ENCODE results near the gene SERPINE2. TPM values are rescaled to one million over a fixed set of nuclear protein-coding genes. Genes with fewer than 3 reads are reported as not detected.
"Not testable (repeated sequence)": the region's sequence is repeated elsewhere in the genome, so short reads cannot be mapped to it uniquely, and the experiment has no call there.

Gene SERPINE2
- polyA plus RNA-seq, 2 donors, result 16.6 to 19.6 TPM

DNA sequence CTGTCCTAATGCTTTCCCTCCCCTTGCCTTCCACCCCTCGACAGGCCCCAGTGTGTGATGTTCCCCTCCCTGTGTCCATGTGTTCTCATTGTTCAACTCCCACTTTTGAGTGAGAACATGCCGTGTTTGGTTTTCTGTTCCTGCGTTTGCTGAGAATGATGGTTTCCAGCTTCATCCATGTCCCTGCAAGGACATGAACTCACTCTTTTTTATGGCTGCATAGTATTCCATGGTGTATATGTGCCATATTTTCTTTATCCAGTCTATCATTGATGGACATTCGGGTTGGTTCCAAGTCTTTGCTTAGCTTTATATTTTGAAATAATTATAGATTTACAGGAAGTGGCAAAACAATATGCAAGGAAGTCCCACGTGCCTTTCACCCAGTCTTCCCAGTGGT is 38.4 kb downstream of the SERPINE2 start:
- WGBS, 2 donors, result 93 to 94% methylated on average over 5 of the region's 5 CpGs
- H3K4me3 ChIP-seq (ENCODE audit: low read depth in 1 of 2, low read length in 2 of 2); H3K4me1 ChIP-seq (ENCODE audit: control insufficient read depth in 2 of 2, insufficient read depth in 2 of 2, low read length in 1 of 2); H3K27ac ChIP-seq (ENCODE audit: low read depth in 2 of 2, low read length in 1 of 2); H3K27me3 ChIP-seq (ENCODE audit: control insufficient read depth in 1 of 2, insufficient read depth in 2 of 2, low read length in 2 of 2); H3K36me3 ChIP-seq (ENCODE audit: control insufficient read depth in 2 of 2, insufficient read depth in 2 of 2, low read length in 1 of 2); H3K9me3 ChIP-seq (ENCODE audit: control insufficient read depth in 2 of 2, insufficient read depth in 1 of 2, low read depth in 1 of 2, low read length in 1 of 2): not testable (repeated sequence)

DNA sequence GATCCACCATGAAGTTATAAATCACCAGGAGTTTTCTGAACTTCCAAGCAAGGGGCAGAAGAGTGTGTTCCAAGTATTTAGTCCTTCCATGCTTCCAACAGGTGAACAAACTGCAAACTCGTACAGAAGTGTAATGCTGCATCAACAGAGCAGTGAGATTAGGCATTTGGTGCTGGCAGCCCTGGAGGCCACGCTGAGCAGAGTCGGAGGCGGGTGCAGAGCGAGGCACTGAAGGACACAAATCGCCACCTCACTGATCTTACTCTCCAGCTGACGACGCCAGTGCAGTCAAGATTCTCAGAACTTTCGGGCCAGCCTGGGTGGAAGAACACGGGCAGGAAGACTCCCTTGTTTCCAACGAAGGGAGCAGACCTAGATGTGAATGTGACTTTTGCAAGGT is 39.2 kb downstream of the SERPINE2 start:
- whole genome bisulfite sequencing, 2 donors, result 78 to 80% methylated on average over 11 of the region's 11 CpGs
- H3K27ac ChIP-seq (ENCODE audit: low read depth in 2 of 2, low read length in 1 of 2), result no peak overlapping the region
- H3K9me3 ChIP-seq (ENCODE audit: control insufficient read depth in 2 of 2, insufficient read depth in 1 of 2, low read depth in 1 of 2, low read length in 1 of 2), result no peaks in the 10 kb centered on the region
- H3K4me3 ChIP-seq (ENCODE audit: low read depth in 1 of 2, low read length in 2 of 2), result no peak overlapping the region
- H3K27me3 ChIP-seq (ENCODE audit: control insufficient read depth in 1 of 2, insufficient read depth in 2 of 2, low read length in 2 of 2), result no peaks in the 10 kb centered on the region
- H3K36me3 ChIP-seq (ENCODE audit: control insufficient read depth in 2 of 2, insufficient read depth in 2 of 2, low read length in 1 of 2), result peaks cover 0 to 3% of the 10 kb centered on the region in 2 donors
- H3K4me1 ChIP-seq (ENCODE audit: control insufficient read depth in 2 of 2, insufficient read depth in 2 of 2, low read length in 1 of 2), result no peaks in the 10 kb centered on the region

DNA sequence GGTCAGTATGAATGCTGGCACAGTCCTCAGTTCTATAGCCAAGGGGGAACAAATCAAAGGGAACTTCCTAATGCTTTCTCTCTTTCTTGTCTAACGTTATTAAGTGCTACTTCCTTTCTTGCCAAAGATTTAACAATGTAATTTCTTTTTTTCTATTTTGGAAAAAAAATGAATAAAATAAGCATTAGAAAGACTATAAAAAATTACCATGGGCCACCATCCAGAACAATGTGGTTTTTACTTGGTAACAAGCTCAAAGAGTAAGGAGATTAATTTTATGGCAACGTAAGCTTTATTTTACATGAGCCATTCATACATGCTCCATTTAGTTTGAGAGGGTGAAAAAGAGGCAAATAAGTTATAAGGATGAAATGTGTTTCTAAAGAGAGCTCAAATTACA is 40.1 kb downstream of the SERPINE2 start:
- 25 to 56% methylated on average over 2 of the region's 2 CpGs for WGBS, 2 donors

DNA sequence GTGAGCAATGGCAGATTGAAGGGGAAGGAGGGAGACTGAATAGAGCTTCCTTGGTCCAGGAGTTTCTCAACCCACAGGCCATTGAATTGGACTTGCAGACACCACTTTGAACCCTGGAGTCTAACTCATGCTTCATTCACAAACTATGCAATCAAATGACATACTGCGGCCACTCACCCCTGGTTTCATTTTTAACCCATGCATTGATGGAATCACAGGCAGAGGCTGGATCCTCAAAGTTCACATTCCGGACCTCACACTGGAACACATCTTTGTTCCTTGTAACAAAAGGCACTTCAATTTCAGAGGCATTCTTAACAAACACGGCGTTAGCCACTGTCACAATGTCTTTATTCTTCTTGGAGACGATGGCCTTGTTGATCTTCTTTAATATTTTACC is 41.1 kb downstream of the SERPINE2 start:
- no peaks in the 10 kb centered on the region for H3K4me1 ChIP-seq (ENCODE audit: control insufficient read depth in 2 of 2, insufficient read depth in 2 of 2, low read length in 1 of 2)
- WGBS, 2 donors, result 78 to 88% methylated on average over 5 of the region's 5 CpGs
- H3K4me3 ChIP-seq (ENCODE audit: low read depth in 1 of 2, low read length in 2 of 2), result no peak overlapping the region

More for the DNA sequence above, 40.1 kb downstream of the SERPINE2 start:
- Histone ChIP-seq H3K27ac (ENCODE audit: low read depth in 2 of 2, low read length in 1 of 2) (no peak overlapping the region), H3K4me1 (ENCODE audit: control insufficient read depth in 2 of 2, insufficient read depth in 2 of 2, low read length in 1 of 2) (no peaks in the 10 kb centered on the region), H3K36me3 (ENCODE audit: control insufficient read depth in 2 of 2, insufficient read depth in 2 of 2, low read length in 1 of 2) (peaks cover 0 to 3% of the 10 kb centered on the region in 2 donors), H3K27me3 (ENCODE audit: control insufficient read depth in 1 of 2, insufficient read depth in 2 of 2, low read length in 2 of 2) (no peaks in the 10 kb centered on the region), H3K9me3 (ENCODE audit: control insufficient read depth in 2 of 2, insufficient read depth in 1 of 2, low read depth in 1 of 2, low read length in 1 of 2) (no peaks in the 10 kb centered on the region), H3K4me3 (ENCODE audit: low read depth in 1 of 2, low read length in 2 of 2) (no peak overlapping the region)

DNA sequence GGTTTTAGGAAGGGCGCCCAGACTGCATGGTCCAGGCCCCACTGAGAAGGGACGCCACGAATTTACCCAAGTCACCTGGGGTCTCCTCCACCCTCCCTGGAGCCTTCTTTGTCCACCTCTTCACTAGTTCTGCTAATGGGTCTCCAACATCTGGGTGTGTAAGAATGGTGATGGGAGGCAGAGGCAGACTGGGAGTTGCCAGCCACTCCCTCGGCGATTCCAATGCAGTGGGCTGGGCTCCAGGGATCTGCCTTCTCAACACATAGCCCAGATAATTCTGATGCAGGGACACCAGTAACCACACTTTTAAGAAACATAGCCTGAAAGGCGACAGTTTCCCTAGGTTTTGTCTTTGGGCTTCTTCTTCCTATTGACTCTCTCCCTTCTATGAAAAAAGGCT is 42.7 kb downstream of the SERPINE2 start:
- Histone ChIP-seq H3K9me3 (ENCODE audit: control insufficient read depth in 2 of 2, insufficient read depth in 1 of 2, low read depth in 1 of 2, low read length in 1 of 2) (no peaks in the 10 kb centered on the region), H3K4me1 (ENCODE audit: control insufficient read depth in 2 of 2, insufficient read depth in 2 of 2, low read length in 1 of 2) (no peaks in the 10 kb centered on the region), H3K27ac (ENCODE audit: low read depth in 2 of 2, low read length in 1 of 2) (no peak overlapping the region), H3K27me3 (ENCODE audit: control insufficient read depth in 1 of 2, insufficient read depth in 2 of 2, low read length in 2 of 2) (no peaks in the 10 kb centered on the region), H3K36me3 (ENCODE audit: control insufficient read depth in 2 of 2, insufficient read depth in 2 of 2, low read length in 1 of 2) (peaks cover 0 to 3% of the 10 kb centered on the region in 2 donors), H3K4me3 (ENCODE audit: low read depth in 1 of 2, low read length in 2 of 2) (no peak overlapping the region)
- 85 to 89% methylated on average over 6 of the region's 6 CpGs for WGBS, 2 donors

More for the DNA sequence above, 41.1 kb downstream of the SERPINE2 start:
- H3K9me3 ChIP-seq (ENCODE audit: control insufficient read depth in 2 of 2, insufficient read depth in 1 of 2, low read depth in 1 of 2, low read length in 1 of 2), result no peaks in the 10 kb centered on the region
- H3K27ac ChIP-seq (ENCODE audit: low read depth in 2 of 2, low read length in 1 of 2), result no peak overlapping the region
- H3K36me3 ChIP-seq (ENCODE audit: control insufficient read depth in 2 of 2, insufficient read depth in 2 of 2, low read length in 1 of 2), result peaks cover 0 to 3% of the 10 kb centered on the region in 2 donors
- H3K27me3 ChIP-seq (ENCODE audit: control insufficient read depth in 1 of 2, insufficient read depth in 2 of 2, low read length in 2 of 2), result no peaks in the 10 kb centered on the region

DNA sequence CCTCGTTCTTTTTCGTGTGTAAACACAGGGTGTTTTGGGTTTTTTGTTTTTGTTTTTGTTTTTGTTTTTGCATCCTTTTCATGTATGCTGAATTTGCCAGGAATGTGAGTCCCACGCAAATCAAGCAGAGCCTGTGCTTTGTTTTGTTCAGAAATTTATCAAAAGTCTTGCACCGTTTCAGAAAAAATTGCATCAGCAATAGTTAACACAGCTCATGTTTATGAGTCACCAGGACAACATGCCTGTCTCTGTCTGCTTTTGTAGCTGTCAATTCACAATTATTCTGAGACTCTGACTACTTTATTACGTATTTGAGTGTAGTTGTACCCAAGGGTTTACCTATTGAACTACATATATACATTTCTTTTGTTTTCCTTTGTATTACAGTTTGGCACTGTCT is 43.5 kb downstream of the SERPINE2 start:
- no peaks in the 10 kb centered on the region for H3K27me3 ChIP-seq (ENCODE audit: control insufficient read depth in 1 of 2, insufficient read depth in 2 of 2, low read length in 2 of 2)
- no peaks in the 10 kb centered on the region for H3K9me3 ChIP-seq (ENCODE audit: control insufficient read depth in 2 of 2, insufficient read depth in 1 of 2, low read depth in 1 of 2, low read length in 1 of 2)
- WGBS, 2 donors, result 65 to 68% methylated on average over 5 of the region's 5 CpGs
- H3K36me3 ChIP-seq (ENCODE audit: control insufficient read depth in 2 of 2, insufficient read depth in 2 of 2, low read length in 1 of 2), result peaks cover 0 to 3% of the 10 kb centered on the region in 2 donors
- H3K4me1 ChIP-seq (ENCODE audit: control insufficient read depth in 2 of 2, insufficient read depth in 2 of 2, low read length in 1 of 2), result no peaks in the 10 kb centered on the region
- no peak overlapping the region for H3K4me3 ChIP-seq (ENCODE audit: low read depth in 1 of 2, low read length in 2 of 2)
- no peak overlapping the region for H3K27ac ChIP-seq (ENCODE audit: low read depth in 2 of 2, low read length in 1 of 2)

DNA sequence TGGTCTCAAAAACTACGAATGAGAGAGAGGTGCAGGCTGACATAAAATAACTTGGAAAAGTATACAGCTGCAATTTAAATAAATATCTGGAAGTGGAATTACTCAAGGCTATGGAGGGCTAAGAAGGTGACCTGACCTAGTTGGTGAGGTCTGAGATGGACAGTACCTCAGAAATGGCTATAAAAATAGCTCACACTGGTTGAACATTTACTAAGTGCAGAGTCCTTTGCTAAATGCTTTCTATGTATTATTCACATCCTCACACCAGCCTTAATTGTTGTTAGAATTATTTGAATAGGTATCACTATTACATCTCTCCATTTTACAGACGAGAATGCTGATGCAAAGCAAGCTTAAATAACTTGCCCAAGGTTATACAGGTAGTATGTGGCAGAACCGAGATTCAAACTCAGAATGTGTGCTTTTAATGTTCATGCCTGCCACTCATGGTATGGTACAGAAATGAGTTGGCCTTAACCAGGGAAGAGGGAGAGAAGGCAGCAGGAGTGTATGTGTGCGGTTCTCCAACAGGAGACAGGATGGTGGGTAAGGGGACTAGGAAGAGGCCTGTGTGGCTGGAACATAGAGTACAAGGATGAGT is 44.4 kb downstream of the SERPINE2 start:
- Histone ChIP-seq H3K9me3 (ENCODE audit: control insufficient read depth in 2 of 2, insufficient read depth in 1 of 2, low read depth in 1 of 2, low read length in 1 of 2) (no peaks in the 10 kb centered on the region), H3K4me1 (ENCODE audit: control insufficient read depth in 2 of 2, insufficient read depth in 2 of 2, low read length in 1 of 2) (no peaks in the 10 kb centered on the region), H3K27me3 (ENCODE audit: control insufficient read depth in 1 of 2, insufficient read depth in 2 of 2, low read length in 2 of 2) (no peaks in the 10 kb centered on the region), H3K4me3 (ENCODE audit: low read depth in 1 of 2, low read length in 2 of 2) (no peak overlapping the region), H3K36me3 (ENCODE audit: control insufficient read depth in 2 of 2, insufficient read depth in 2 of 2, low read length in 1 of 2) (no peaks in the 10 kb centered on the region), H3K27ac (ENCODE audit: low read depth in 2 of 2, low read length in 1 of 2) (no peak overlapping the region)
- 82 to 84% methylated on average over 4 of the region's 4 CpGs for WGBS, 2 donors

DNA sequence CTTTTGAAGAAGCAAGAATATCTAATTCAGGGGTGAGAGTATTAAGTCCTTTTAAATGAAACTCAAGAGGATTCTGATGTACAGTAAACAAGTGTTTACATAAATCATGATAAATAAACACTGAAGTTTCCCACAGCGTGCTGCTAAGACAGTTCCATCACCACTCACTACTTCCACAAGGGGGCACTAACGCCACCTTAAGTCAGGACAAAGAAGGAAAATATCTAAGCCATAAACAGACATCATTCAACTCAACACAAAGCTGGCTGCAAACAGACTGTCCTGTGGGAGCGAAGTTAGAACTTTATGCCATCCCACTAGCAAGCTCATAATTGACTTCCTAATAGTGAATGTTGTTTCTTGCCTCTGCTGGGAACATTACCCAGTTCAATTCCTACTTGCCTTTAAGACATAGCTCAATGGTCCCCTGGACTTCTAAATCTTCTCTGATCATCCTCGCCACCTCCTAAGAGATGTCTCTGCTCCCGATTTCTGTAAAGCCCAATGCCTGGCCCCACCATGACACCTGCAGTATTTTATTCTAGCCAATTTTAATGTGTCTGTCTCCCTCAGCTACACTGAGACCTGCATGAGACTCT is 45.4 kb downstream of the SERPINE2 start:
- Histone ChIP-seq H3K4me1 (ENCODE audit: control insufficient read depth in 2 of 2, insufficient read depth in 2 of 2, low read length in 1 of 2) (no peaks in the 10 kb centered on the region), H3K36me3 (ENCODE audit: control insufficient read depth in 2 of 2, insufficient read depth in 2 of 2, low read length in 1 of 2) (no peaks in the 10 kb centered on the region), H3K4me3 (ENCODE audit: low read depth in 1 of 2, low read length in 2 of 2) (no peak overlapping the region), H3K27ac (ENCODE audit: low read depth in 2 of 2, low read length in 1 of 2) (no peak overlapping the region), H3K27me3 (ENCODE audit: control insufficient read depth in 1 of 2, insufficient read depth in 2 of 2, low read length in 2 of 2) (no peaks in the 10 kb centered on the region), H3K9me3 (ENCODE audit: control insufficient read depth in 2 of 2, insufficient read depth in 1 of 2, low read depth in 1 of 2, low read length in 1 of 2) (no peaks in the 10 kb centered on the region)
- WGBS, 2 donors, result 29 to 31% methylated on average over 5 of the region's 5 CpGs

DNA sequence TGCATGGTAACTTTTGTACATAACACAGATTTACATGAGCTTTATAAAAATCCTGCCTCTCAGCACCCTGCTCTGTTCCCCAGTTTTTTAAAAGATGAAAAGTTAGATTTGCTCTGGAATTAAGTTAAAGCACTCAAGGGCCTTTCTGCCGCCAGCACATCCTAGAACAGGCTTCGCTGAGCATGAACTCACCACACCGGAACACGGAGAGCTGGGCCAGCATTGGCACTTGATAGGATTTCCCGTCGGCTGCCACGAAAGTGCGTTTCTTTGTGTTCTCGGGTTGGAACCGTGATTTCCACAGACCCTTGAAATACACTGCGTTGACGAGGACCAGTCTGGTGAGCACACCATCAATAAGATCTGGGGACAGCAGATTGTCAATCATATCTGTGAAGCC is 47.5 kb downstream of the SERPINE2 start:
- H3K27ac ChIP-seq (ENCODE audit: low read depth in 2 of 2, low read length in 1 of 2), result no peak overlapping the region
- WGBS, 2 donors, result 89 to 91% methylated on average over 12 of the region's 12 CpGs
- H3K4me3 ChIP-seq (ENCODE audit: low read depth in 1 of 2, low read length in 2 of 2), result no peak overlapping the region
- H3K9me3 ChIP-seq (ENCODE audit: control insufficient read depth in 2 of 2, insufficient read depth in 1 of 2, low read depth in 1 of 2, low read length in 1 of 2), result no peaks in the 10 kb centered on the region
- H3K36me3 ChIP-seq (ENCODE audit: control insufficient read depth in 2 of 2, insufficient read depth in 2 of 2, low read length in 1 of 2), result no peaks in the 10 kb centered on the region
- H3K27me3 ChIP-seq (ENCODE audit: control insufficient read depth in 1 of 2, insufficient read depth in 2 of 2, low read length in 2 of 2), result no peaks in the 10 kb centered on the region
- no peaks in the 10 kb centered on the region for H3K4me1 ChIP-seq (ENCODE audit: control insufficient read depth in 2 of 2, insufficient read depth in 2 of 2, low read length in 1 of 2)

DNA sequence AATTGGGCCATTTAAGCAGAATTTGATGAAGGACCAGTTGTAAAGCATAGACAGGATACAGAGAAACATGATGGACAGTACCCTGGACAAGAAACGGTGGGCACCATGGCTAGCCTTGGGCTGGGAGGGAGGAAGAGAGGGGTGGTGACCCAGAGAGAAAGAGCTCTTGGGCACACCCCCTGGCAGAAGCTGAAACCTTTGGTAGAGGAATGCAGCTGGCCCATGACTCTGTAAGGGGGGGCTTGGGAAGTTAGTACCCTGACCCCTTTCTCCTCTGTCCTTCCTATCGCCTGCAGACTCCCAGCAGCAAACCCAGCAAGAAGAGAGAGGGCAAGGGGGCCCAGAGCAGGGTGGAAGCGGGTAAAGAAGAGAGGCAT is 49.2 kb downstream of the SERPINE2 start:
- no peaks in the 10 kb centered on the region for H3K27me3 ChIP-seq (ENCODE audit: control insufficient read depth in 1 of 2, insufficient read depth in 2 of 2, low read length in 2 of 2)
- H3K4me3 ChIP-seq (ENCODE audit: low read depth in 1 of 2, low read length in 2 of 2), result no peak overlapping the region
- no peaks in the 10 kb centered on the region for H3K4me1 ChIP-seq (ENCODE audit: control insufficient read depth in 2 of 2, insufficient read depth in 2 of 2, low read length in 1 of 2)
- no peaks in the 10 kb centered on the region for H3K36me3 ChIP-seq (ENCODE audit: control insufficient read depth in 2 of 2, insufficient read depth in 2 of 2, low read length in 1 of 2)
- no peaks in the 10 kb centered on the region for H3K9me3 ChIP-seq (ENCODE audit: control insufficient read depth in 2 of 2, insufficient read depth in 1 of 2, low read depth in 1 of 2, low read length in 1 of 2)
- WGBS, 2 donors, result 74 to 83% methylated on average over 3 of the region's 3 CpGs
- H3K27ac ChIP-seq (ENCODE audit: low read depth in 2 of 2, low read length in 1 of 2), result no peak overlapping the region

All from esophagus (tissue), 2 donors.